Ovary (tissue), 9 donors: ENCODE results near the gene HTR3B. TPM values are rescaled to one million over a fixed set of nuclear protein-coding genes. Genes with fewer than 3 reads are reported as not detected.

ENCODE experiments used
- DNase-seq, 5 donors: peaks; one replicate each; pipeline ENCODE4 v3.0.0-alpha.2; 2019 to 2020
- H3K27ac ChIP-seq, 2 donors: fragments of 200-600 bp; one replicate each; pipeline versions ENCODE4 v1.5.1 to v1.8.0; 2019 to 2022
- H3K27me3 ChIP-seq: fragments of 200-600 bp; one replicate; pipeline ENCODE4 v1.8.0; 2022
- H3K36me3 ChIP-seq: fragments of 200-600 bp; sonication (generic); one replicate; pipeline ENCODE4 v1.5.1; 2019
- H3K4me1 ChIP-seq: one replicate; pipeline ENCODE4 v1.8.1; 2013; ENCODE audit warnings: mild to moderate bottlenecking, moderate library complexity; ENCODE audit not compliant: insufficient read depth
- H3K4me3 ChIP-seq: fragments of 200-600 bp; sonication (generic); one replicate; pipeline ENCODE4 v1.5.1; 2017
- H3K9me3 ChIP-seq, 2 donors: fragments of 200-600 bp in 1 of 2; sonication (generic) in 1 of 2; one replicate each; pipeline versions ENCODE4 v1.5.1 to v1.8.1; 2013 to 2019; ENCODE audit warnings: mild to moderate bottlenecking in 1 of 2, moderate library complexity in 1 of 2
- CTCF ChIP-seq, 3 donors: fragments of 450-650 bp in 2 of 3; fragments of 200-600 bp in 1 of 3; IDR thresholded peaks; one replicate each; pipeline versions ENCODE4 v1.5.1 to v1.8.0; 2016 to 2022; ENCODE audit warnings: antibody characterized with exemption in 3 of 3, mild to moderate bottlenecking in 1 of 3
- EP300 ChIP-seq: sonication (generic); formaldehyde crosslinking; IDR thresholded peaks from one replicate; pipeline ENCODE4 v1.6.1; 2017; ENCODE audit warnings: antibody characterized with exemption
- POLR2A ChIP-seq: fragments of 450-650 bp; IDR thresholded peaks from one replicate; pipeline ENCODE4 v1.6.1; 2017; ENCODE audit warnings: antibody characterized with exemption, mild to moderate bottlenecking, moderate library complexity
- WGBS, 3 donors: extraction: QIAGEN DNeasy Blood & Tissue Kit in 1 of 3; methylation state at CpG; one replicate each; pipeline versions ENCODE4 v1.1.5 to v1.1.7; 2013 to 2017; 5-methylcytosine and 5-hydroxymethylcytosine counted together
- intact Hi-C, 4 donors: fragments of 100-400 bp; cut with DNase I; formaldehyde crosslinking; loops; one replicate each; pipeline versions ENCODE4 v1.11.0 to v1.15.1; 2022 to 2023
- polyA plus RNA-seq, 2 donors: library from polyadenylated mRNA; stranded (reverse); fragments of 200-250 nt in 1 of 2; fragments of 350-450 nt in 1 of 2; fragmentation: Illumina TruSeq in 1 of 2; extraction: RNeasy Lipid Tissue Mini Kit (QIAGEN cat#74804) in 1 of 2; gene quantifications; one replicate each; pipeline ENCODE4 v1.2.3, GENCODE V29; 2013 to 2014
- total RNA-seq, 7 donors: library from RNA; depleted of rRNA in 2 of 7; stranded (reverse); fragments of >200 nt in 2 of 7; fragmentation: NEBNext Ultra II Directional in 3 of 7; extraction: Animal tissue kit (Norgen Biotek cat#: 25700) in 3 of 7; gene quantifications; one replicate each; pipeline versions ENCODE4 v1.1.0 to v1.2.4, GENCODE V29; 2016 to 2023
- donor health status: DM: no; HTN: no; CAD: no; lungs with moderate emphysema.
- donor health status: DM: no; HTN: no; CAD: no.
- donor health status: Bipolar disorder and iron deficiency.
- donor health status: DM: yes; HTN: yes; CAD: no.
- donor health status: DM: no; HTN: no; CAD: no.
- donor health status: DM: yes; HTN: yes; CAD: no.

The HTR3B gene
- total and polyA plus RNA-seq, 9 donors: not detected

GRCh38 chr11:113947994-113948393 is 43.4 kb downstream of the HTR3B start:
- no peaks in the 10 kb centered on the region for H3K4me1 ChIP-seq
- no peak overlapping the region for H3K4me3 ChIP-seq
- WGBS, 3 donors: 73 to 82% (median 75%) methylated on average over 4 of the region's 4 CpGs
- H3K36me3 ChIP-seq: no peaks in the 10 kb centered on the region
- no peak overlapping the region for H3K27ac ChIP-seq
- no peak for DNase-seq
- H3K9me3 ChIP-seq: no peaks in the 10 kb centered on the region
- H3K27me3 ChIP-seq: no peaks in the 10 kb centered on the region
- intact Hi-C loops: no loop called here
- TF ChIP-seq EP300 (no peak), CTCF (IDR thresholded peaks at IDR 0.05) (no peak)

- Histone ChIP-seq H3K27ac (no peak overlapping the region), H3K9me3 (no peaks in the 10 kb centered on the region), H3K4me3 (no peak overlapping the region), H3K27me3 (no peaks in the 10 kb centered on the region), H3K36me3 (no peaks in the 10 kb centered on the region), H3K4me1 (no peaks in the 10 kb centered on the region)
- DNase-seq: no peak
- intact Hi-C loops: no loop called here
- 63 to 74% (median 71%) methylated on average over 4 of the region's 4 CpGs for WGBS, 3 donors
- no peak for TF ChIP-seq POLR2A
These were observed 45.3 kb downstream of the HTR3B start for GRCh38 chr11:113949891-113950290.

- Histone ChIP-seq H3K36me3 (no peaks in the 10 kb centered on the region), H3K27me3 (no peaks in the 10 kb centered on the region), H3K4me3 (no peak overlapping the region), H3K27ac (no peak overlapping the region), H3K4me1 (no peaks in the 10 kb centered on the region), H3K9me3 (no peaks in the 10 kb centered on the region)
- 30 to 40% (median 30%) methylated on average over 5 of the region's 5 CpGs for WGBS, 3 donors
- TF ChIP-seq POLR2A: no peak
- no peak for TF ChIP-seq CTCF (IDR thresholded peaks at IDR 0.05)
- no peak for TF ChIP-seq EP300
- DNase-seq: no peak
- intact Hi-C loops: no loop called here
These were observed 46.9 kb downstream of the HTR3B start for GRCh38 chr11:113951537-113951936.

GRCh38 chr11:113952070-113952469 is 47.5 kb downstream of the HTR3B start:
- TF ChIP-seq POLR2A: no peak
- no peak for TF ChIP-seq CTCF (IDR thresholded peaks at IDR 0.05)
- TF ChIP-seq EP300: no peak
- 4 to 12% (median 7%) methylated on average over 10 of the region's 10 CpGs for WGBS, 3 donors
- no peaks in the 10 kb centered on the region for H3K4me1 ChIP-seq
- no peak overlapping the region for H3K4me3 ChIP-seq
- intact Hi-C loops: no loop called here
- H3K27me3 ChIP-seq: no peaks in the 10 kb centered on the region
- no peak for DNase-seq
- H3K27ac ChIP-seq: no peak overlapping the region
- H3K9me3 ChIP-seq: no peaks in the 10 kb centered on the region
- no peaks in the 10 kb centered on the region for H3K36me3 ChIP-seq

GRCh38 chr11:113952588-113952987 is 48.0 kb downstream of the HTR3B start:
- no peak for DNase-seq
- no peaks in the 10 kb centered on the region for H3K4me1 ChIP-seq
- no peaks in the 10 kb centered on the region for H3K27me3 ChIP-seq
- no peaks in the 10 kb centered on the region for H3K36me3 ChIP-seq
- 73 to 77% (median 74%) methylated on average over 10 of the region's 10 CpGs for WGBS, 3 donors
- no peak overlapping the region for H3K27ac ChIP-seq
- TF ChIP-seq POLR2A: no peak
- no peak for TF ChIP-seq EP300
- TF ChIP-seq CTCF (IDR thresholded peaks at IDR 0.05): no peak
- H3K4me3 ChIP-seq: no peak overlapping the region
- intact Hi-C loops: no loop called here
- H3K9me3 ChIP-seq: no peaks in the 10 kb centered on the region
